GM23338 (cell line): ENCODE measurements around the gene REEP3. TPM values are rescaled to one million over a fixed set of nuclear protein-coding genes. Genes with fewer than 3 reads are reported as not detected.

ENCODE experiments used
- ATAC-seq: fragments of 200-7000 bp; cut with Tn5 transposase; 3 replicates; pipeline ENCODE4 v1.9.1; 2020
- DNase-seq: peaks from one replicate; pipeline ENCODE4 v3.0.0-alpha.2; 2015; ENCODE audit warnings: low spot score
- H2AFZ ChIP-seq: fragments of 200-600 bp; sonication (generic); 2 replicates; pipeline ENCODE4 v1.8.0; 2016; ENCODE audit warnings: antibody characterized with exemption, mild to moderate bottlenecking, moderate library complexity
- H3F3A ChIP-seq: fragments of 200-600 bp; sonication (generic); replicated peaks from 2 replicates; pipeline ENCODE4 v1.8.0; 2017; ENCODE audit warnings: antibody characterized with exemption, mixed run types, low read depth
- H3K27ac ChIP-seq: fragments of 200-600 bp; sonication (generic); 2 replicates; pipeline ENCODE4 v1.6.1; 2016; ENCODE audit warnings: low read depth
- H3K27me3 ChIP-seq: fragments of 200-600 bp; sonication (generic); 2 replicates; pipeline ENCODE4 v1.8.0; 2016; ENCODE audit warnings: mild to moderate bottlenecking, mixed run types, moderate library complexity; ENCODE audit not compliant: insufficient read depth
- H3K36me3 ChIP-seq: fragments of 200-600 bp; sonication (generic); 2 replicates; pipeline ENCODE4 v1.8.0; 2016; ENCODE audit warnings: mild to moderate bottlenecking; ENCODE audit not compliant: insufficient read depth
- H3K4me1 ChIP-seq: fragments of 200-600 bp; sonication (generic); 2 replicates; pipeline ENCODE4 v1.8.0; 2016; ENCODE audit warnings: mild to moderate bottlenecking, moderate library complexity; ENCODE audit not compliant: insufficient read depth
- H3K4me2 ChIP-seq: fragments of 200-600 bp; sonication (generic); 2 replicates; pipeline ENCODE4 v1.7.1; 2017; ENCODE audit warnings: mixed run types
- H3K4me3 ChIP-seq: fragments of 200-600 bp; sonication (generic); 2 replicates; pipeline ENCODE4 v1.6.1; 2016; ENCODE audit warnings: mixed run types
- H3K79me2 ChIP-seq: fragments of 200-600 bp; sonication (generic); replicated peaks from 2 replicates; pipeline ENCODE4 v1.8.0; 2017; ENCODE audit warnings: mild to moderate bottlenecking; ENCODE audit not compliant: insufficient read depth
- H3K9me2 ChIP-seq: fragments of 200-600 bp; sonication (generic); 2 replicates; pipeline ENCODE4 v1.8.0; 2017; ENCODE audit not compliant: insufficient read depth
- H4K20me1 ChIP-seq: fragments of 200-600 bp; sonication (generic); replicated peaks from 2 replicates; pipeline ENCODE4 v1.8.0; 2017; ENCODE audit warnings: mild to moderate bottlenecking; ENCODE audit not compliant: insufficient read depth
- H3K27ac Mint-ChIP-seq: 2 replicates; pipeline ENCODE4 v1.8.0; 2020; ENCODE audit warnings: inconsistent platforms, mild to moderate bottlenecking, moderate library complexity, mixed read lengths
- H3K27me3 Mint-ChIP-seq: 3 replicates; pipeline ENCODE4 v1.8.0; 2022; ENCODE audit warnings: low read depth, mild to moderate bottlenecking, moderate library complexity, mixed read lengths, inconsistent platforms; ENCODE audit not compliant: insufficient read depth, poor library complexity
- H3K36me3 Mint-ChIP-seq: 3 replicates; pipeline ENCODE4 v1.8.0; 2021; ENCODE audit warnings: low read depth, mild to moderate bottlenecking, inconsistent platforms, moderate library complexity, mixed read lengths
- H3K4me1 Mint-ChIP-seq: 3 replicates; pipeline ENCODE4 v1.8.0; 2020; ENCODE audit warnings: mild to moderate bottlenecking, inconsistent platforms, mixed read lengths
- H3K4me3 Mint-ChIP-seq: 3 replicates; pipeline ENCODE4 v1.8.0; 2021; ENCODE audit warnings: moderate library complexity, mild to moderate bottlenecking, inconsistent platforms, mixed read lengths
- H3K9me3 Mint-ChIP-seq: 3 replicates; pipeline ENCODE4 v1.8.0; 2020; ENCODE audit warnings: moderate library complexity, mild to moderate bottlenecking, inconsistent platforms, mixed read lengths
- CREB1 ChIP-seq: fragments of 250-450 bp; sonication (Bioruptor Pico); IDR thresholded peaks from 2 replicates; pipeline ENCODE4 v1.5.0; 2020; ENCODE audit warnings: low read depth, mild to moderate bottlenecking, moderate library complexity
- ETS1 ChIP-seq: IDR thresholded peaks from 2 replicates; pipeline ENCODE4 v1.6.1; 2016; ENCODE audit warnings: antibody characterized with exemption
- EZH2 ChIP-seq: fragments of 200-600 bp; sonication (generic); IDR thresholded peaks from one replicate; pipeline ENCODE4 v1.8.0; 2017; ENCODE audit warnings: antibody characterized with exemption, mild to moderate bottlenecking, low read depth; ENCODE audit not compliant: unreplicated experiment
- EZH2phosphoT487 ChIP-seq: fragments of 200-600 bp; sonication (generic); IDR thresholded peaks from one replicate; pipeline ENCODE4 v1.8.1; 2018; ENCODE audit warnings: antibody characterized with exemption; ENCODE audit not compliant: unreplicated experiment
- JUNB ChIP-seq: IDR thresholded peaks from one replicate; pipeline ENCODE4 v1.6.1; 2016; ENCODE audit warnings: antibody characterized with exemption; ENCODE audit not compliant: unreplicated experiment
- NANOG ChIP-seq: IDR thresholded peaks from 2 replicates; pipeline ENCODE4 v1.6.1; 2016; ENCODE audit warnings: antibody characterized with exemption, borderline replicate concordance
- POLR2AphosphoS5 ChIP-seq: IDR thresholded peaks from 2 replicates; pipeline ENCODE4 v1.6.1; 2016; ENCODE audit warnings: antibody characterized with exemption, low read depth
- STAT1 ChIP-seq: IDR thresholded peaks from one replicate; pipeline ENCODE4 v1.6.1; 2016; ENCODE audit warnings: antibody characterized with exemption; ENCODE audit not compliant: unreplicated experiment
- ZNF114 ChIP-seq: fragments of 250-450 bp; sonication (Bioruptor Pico); IDR thresholded peaks from 2 replicates; pipeline ENCODE4 v1.5.0; 2020; ENCODE audit warnings: mild to moderate bottlenecking, moderate library complexity
- ZNF331 ChIP-seq: fragments of 250-450 bp; sonication (Bioruptor Pico); IDR thresholded peaks from 2 replicates; pipeline ENCODE4 v1.5.0; 2020; ENCODE audit warnings: low read depth, mild to moderate bottlenecking, moderate library complexity
- polyA plus RNA-seq: library from polyadenylated mRNA; unstranded; fragments of >200 nt; fragmentation: Nextera tagmentation; extraction: Ambion mirVana; gene quantifications from 2 replicates; pipeline ENCODE4 v1.2.1, GENCODE V29; 2016
- total RNA-seq: library from RNA; depleted of rRNA; stranded (reverse); fragments of >200 nt; shearing (Covaris generic); gene quantifications from 2 replicates; pipeline ENCODE4 v1.2.3, GENCODE V29; 2014
- TF ChIP-seq, protein P1 (sequence below), 2 experiments: fragments of 200-600 bp in 1 of 2; sonication (generic) in 1 of 2; conservative IDR thresholded peaks; 2 replicates each; pipeline versions ENCODE4 v1.5.1 to v1.6.1; 2016 to 2017; ENCODE audit warnings: antibody characterized with exemption in 2 of 2, low read depth in 2 of 2, mild to moderate bottlenecking in 2 of 2, moderate library complexity in 1 of 2
- TF ChIP-seq, protein P2 (sequence below): fragments of 250-450 bp; sonication (Bioruptor Pico); IDR thresholded peaks from 2 replicates; pipeline ENCODE4 v1.5.0; 2020; ENCODE audit warnings: mild to moderate bottlenecking, moderate library complexity
- TF ChIP-seq, protein P3 (sequence below): IDR thresholded peaks from one replicate; pipeline ENCODE4 v1.6.1; 2018; ENCODE audit warnings: antibody characterized with exemption; ENCODE audit not compliant: unreplicated experiment

REEP3 gene
- total and polyA plus RNA-seq, 2 experiments from 2014 or later: 29.5 to 48.7 TPM

DNA sequence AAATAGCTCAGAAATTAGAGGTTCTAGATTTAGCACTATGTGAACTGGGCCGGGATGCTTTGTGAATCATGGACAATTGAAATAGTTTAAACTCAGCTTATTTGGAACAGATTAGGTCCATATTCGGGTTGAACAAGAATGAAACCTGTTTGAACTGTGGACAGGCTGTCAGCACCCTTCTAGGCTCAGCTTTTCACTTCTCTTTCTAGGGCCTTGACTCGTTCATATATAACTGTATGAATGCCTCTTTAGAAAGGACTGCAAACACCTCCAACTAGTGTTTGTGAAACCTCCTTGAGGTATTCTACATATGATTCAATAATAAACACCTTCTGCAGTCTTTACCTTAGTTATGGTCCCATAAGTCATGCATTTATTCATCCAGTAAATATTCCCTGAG, 115.6 kb downstream of the REEP3 start:
- no peaks in the 10 kb centered on the region for H3K36me3 Mint-ChIP-seq
- H3K9me3 Mint-ChIP-seq: no peaks in the 10 kb centered on the region
- H2AFZ ChIP-seq: no peak overlapping the region
- no peaks in the 10 kb centered on the region for H4K20me1 ChIP-seq
- H3K79me2 ChIP-seq: no peaks in the 10 kb centered on the region
- H3K27ac Mint-ChIP-seq: no peak overlapping the region
- no peak for DNase-seq
- no peak overlapping the region for H3K27ac ChIP-seq
- TF ChIP-seq EZH2phosphoT487: no peak
- no peak for TF ChIP-seq JUNB
- TF ChIP-seq EZH2: no peak
- TF ChIP-seq STAT1: no peak
- TF ChIP-seq POLR2AphosphoS5: no peak
- TF ChIP-seq ZNF331 (CRISPR knock-in tag): no peak
- TF ChIP-seq, protein P1, sequence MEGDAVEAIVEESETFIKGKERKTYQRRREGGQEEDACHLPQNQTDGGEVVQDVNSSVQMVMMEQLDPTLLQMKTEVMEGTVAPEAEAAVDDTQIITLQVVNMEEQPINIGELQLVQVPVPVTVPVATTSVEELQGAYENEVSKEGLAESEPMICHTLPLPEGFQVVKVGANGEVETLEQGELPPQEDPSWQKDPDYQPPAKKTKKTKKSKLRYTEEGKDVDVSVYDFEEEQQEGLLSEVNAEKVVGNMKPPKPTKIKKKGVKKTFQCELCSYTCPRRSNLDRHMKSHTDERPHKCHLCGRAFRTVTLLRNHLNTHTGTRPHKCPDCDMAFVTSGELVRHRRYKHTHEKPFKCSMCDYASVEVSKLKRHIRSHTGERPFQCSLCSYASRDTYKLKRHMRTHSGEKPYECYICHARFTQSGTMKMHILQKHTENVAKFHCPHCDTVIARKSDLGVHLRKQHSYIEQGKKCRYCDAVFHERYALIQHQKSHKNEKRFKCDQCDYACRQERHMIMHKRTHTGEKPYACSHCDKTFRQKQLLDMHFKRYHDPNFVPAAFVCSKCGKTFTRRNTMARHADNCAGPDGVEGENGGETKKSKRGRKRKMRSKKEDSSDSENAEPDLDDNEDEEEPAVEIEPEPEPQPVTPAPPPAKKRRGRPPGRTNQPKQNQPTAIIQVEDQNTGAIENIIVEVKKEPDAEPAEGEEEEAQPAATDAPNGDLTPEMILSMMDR (conservative IDR thresholded peaks at IDR 0.05; ENCODE audit: low read depth in 2 of 2): no peak
- TF ChIP-seq, protein P2, sequence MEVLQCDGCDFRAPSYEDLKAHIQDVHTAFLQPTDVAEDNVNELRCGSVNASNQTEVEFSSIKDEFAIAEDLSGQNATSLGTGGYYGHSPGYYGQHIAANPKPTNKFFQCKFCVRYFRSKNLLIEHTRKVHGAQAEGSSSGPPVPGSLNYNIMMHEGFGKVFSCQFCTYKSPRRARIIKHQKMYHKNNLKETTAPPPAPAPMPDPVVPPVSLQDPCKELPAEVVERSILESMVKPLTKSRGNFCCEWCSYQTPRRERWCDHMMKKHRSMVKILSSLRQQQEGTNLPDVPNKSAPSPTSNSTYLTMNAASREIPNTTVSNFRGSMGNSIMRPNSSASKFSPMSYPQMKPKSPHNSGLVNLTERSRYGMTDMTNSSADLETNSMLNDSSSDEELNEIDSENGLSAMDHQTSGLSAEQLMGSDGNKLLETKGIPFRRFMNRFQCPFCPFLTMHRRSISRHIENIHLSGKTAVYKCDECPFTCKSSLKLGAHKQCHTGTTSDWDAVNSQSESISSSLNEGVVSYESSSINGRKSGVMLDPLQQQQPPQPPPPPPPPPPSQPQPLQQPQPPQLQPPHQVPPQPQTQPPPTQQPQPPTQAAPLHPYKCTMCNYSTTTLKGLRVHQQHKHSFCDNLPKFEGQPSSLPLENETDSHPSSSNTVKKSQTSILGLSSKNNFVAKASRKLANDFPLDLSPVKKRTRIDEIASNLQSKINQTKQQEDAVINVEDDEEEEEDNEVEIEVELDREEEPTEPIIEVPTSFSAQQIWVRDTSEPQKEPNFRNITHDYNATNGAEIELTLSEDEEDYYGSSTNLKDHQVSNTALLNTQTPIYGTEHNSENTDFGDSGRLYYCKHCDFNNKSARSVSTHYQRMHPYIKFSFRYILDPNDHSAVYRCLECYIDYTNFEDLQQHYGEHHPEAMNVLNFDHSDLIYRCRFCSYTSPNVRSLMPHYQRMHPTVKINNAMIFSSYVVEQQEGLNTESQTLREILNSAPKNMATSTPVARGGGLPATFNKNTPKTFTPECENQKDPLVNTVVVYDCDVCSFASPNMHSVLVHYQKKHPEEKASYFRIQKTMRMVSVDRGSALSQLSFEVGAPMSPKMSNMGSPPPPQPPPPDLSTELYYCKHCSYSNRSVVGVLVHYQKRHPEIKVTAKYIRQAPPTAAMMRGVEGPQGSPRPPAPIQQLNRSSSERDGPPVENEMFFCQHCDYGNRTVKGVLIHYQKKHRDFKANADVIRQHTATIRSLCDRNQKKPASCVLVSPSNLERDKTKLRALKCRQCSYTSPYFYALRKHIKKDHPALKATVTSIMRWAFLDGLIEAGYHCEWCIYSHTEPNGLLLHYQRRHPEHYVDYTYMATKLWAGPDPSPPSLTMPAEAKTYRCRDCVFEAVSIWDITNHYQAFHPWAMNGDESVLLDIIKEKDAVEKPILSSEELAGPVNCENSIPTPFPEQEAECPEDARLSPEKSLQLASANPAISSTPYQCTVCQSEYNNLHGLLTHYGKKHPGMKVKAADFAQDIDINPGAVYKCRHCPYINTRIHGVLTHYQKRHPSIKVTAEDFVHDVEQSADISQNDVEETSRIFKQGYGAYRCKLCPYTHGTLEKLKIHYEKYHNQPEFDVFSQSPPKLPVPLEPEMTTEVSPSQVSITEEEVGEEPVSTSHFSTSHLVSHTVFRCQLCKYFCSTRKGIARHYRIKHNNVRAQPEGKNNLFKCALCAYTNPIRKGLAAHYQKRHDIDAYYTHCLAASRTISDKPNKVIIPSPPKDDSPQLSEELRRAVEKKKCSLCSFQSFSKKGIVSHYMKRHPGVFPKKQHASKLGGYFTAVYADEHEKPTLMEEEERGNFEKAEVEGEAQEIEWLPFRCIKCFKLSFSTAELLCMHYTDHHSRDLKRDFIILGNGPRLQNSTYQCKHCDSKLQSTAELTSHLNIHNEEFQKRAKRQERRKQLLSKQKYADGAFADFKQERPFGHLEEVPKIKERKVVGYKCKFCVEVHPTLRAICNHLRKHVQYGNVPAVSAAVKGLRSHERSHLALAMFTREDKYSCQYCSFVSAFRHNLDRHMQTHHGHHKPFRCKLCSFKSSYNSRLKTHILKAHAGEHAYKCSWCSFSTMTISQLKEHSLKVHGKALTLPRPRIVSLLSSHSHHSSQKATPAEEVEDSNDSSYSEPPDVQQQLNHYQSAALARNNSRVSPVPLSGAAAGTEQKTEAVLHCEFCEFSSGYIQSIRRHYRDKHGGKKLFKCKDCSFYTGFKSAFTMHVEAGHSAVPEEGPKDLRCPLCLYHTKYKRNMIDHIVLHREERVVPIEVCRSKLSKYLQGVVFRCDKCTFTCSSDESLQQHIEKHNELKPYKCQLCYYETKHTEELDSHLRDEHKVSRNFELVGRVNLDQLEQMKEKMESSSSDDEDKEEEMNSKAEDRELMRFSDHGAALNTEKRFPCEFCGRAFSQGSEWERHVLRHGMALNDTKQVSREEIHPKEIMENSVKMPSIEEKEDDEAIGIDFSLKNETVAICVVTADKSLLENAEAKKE (CRISPR knock-in tag): no peak
- TF ChIP-seq NANOG: no peak
- TF ChIP-seq, protein P3, sequence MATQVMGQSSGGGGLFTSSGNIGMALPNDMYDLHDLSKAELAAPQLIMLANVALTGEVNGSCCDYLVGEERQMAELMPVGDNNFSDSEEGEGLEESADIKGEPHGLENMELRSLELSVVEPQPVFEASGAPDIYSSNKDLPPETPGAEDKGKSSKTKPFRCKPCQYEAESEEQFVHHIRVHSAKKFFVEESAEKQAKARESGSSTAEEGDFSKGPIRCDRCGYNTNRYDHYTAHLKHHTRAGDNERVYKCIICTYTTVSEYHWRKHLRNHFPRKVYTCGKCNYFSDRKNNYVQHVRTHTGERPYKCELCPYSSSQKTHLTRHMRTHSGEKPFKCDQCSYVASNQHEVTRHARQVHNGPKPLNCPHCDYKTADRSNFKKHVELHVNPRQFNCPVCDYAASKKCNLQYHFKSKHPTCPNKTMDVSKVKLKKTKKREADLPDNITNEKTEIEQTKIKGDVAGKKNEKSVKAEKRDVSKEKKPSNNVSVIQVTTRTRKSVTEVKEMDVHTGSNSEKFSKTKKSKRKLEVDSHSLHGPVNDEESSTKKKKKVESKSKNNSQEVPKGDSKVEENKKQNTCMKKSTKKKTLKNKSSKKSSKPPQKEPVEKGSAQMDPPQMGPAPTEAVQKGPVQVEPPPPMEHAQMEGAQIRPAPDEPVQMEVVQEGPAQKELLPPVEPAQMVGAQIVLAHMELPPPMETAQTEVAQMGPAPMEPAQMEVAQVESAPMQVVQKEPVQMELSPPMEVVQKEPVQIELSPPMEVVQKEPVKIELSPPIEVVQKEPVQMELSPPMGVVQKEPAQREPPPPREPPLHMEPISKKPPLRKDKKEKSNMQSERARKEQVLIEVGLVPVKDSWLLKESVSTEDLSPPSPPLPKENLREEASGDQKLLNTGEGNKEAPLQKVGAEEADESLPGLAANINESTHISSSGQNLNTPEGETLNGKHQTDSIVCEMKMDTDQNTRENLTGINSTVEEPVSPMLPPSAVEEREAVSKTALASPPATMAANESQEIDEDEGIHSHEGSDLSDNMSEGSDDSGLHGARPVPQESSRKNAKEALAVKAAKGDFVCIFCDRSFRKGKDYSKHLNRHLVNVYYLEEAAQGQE: no peak
- TF ChIP-seq ZNF114: no peak
- TF ChIP-seq CREB1 (CRISPR knock-in tag): no peak
- no peak for TF ChIP-seq ETS1
- no peak for ATAC-seq
- no peak overlapping the region for H3K4me3 Mint-ChIP-seq
- H3K27me3 Mint-ChIP-seq: peaks cover 4% of the 10 kb centered on the region
- peaks cover 4% of the 10 kb centered on the region; the same call in 1 of the 2 replicates for H3K4me1 ChIP-seq
- no peak overlapping the region for H3K4me2 ChIP-seq
- H3K9me2 ChIP-seq: no peaks in the 10 kb centered on the region
- no peak overlapping the region for H3K4me3 ChIP-seq
- no peaks in the 10 kb centered on the region for H3F3A ChIP-seq
- H3K4me1 Mint-ChIP-seq: peaks cover 22% of the 10 kb centered on the region
- no peaks in the 10 kb centered on the region for H3K36me3 ChIP-seq
- no peaks in the 10 kb centered on the region for H3K27me3 ChIP-seq
